Liver (tissue), 9 donors: Measurements from ENCODE around the gene GSG1. TPM values are rescaled to one million over a fixed set of nuclear protein-coding genes. Genes with fewer than 3 reads are reported as not detected.

Experiments
- DNase-seq: peaks from one replicate; pipeline ENCODE4 v3.0.0-alpha.2; 2017; ENCODE audit warnings: low spot score
- H3K27ac ChIP-seq, 2 donors: one replicate each; pipeline ENCODE4 v1.7.0; 2013; ENCODE audit warnings: inconsistent platforms in 2 of 2, low read length in 2 of 2, control low read depth in 1 of 2, low read depth in 1 of 2, mild to moderate bottlenecking in 1 of 2
- H3K27me3 ChIP-seq, 4 donors: one replicate each; pipeline versions ENCODE4 v1.6.1 to v1.7.0; 2013; ENCODE audit warnings: low read length in 3 of 4, inconsistent platforms in 1 of 4, mild to moderate bottlenecking in 1 of 4, moderate library complexity in 1 of 4; ENCODE audit not compliant: control insufficient read depth in 4 of 4, insufficient read depth in 4 of 4
- H3K36me3 ChIP-seq, 4 donors: one replicate each; pipeline versions ENCODE4 v1.6.1 to v1.7.0; 2013; ENCODE audit warnings: low read length in 3 of 4, mild to moderate bottlenecking in 3 of 4, low read depth in 1 of 4, moderate library complexity in 1 of 4; ENCODE audit not compliant: control insufficient read depth in 4 of 4, insufficient read depth in 3 of 4
- H3K4me1 ChIP-seq, 4 donors: one replicate each; pipeline versions ENCODE4 v1.6.1 to v1.7.0; 2013; ENCODE audit warnings: low read length in 3 of 4, mild to moderate bottlenecking in 3 of 4, moderate library complexity in 1 of 4; ENCODE audit not compliant: control insufficient read depth in 4 of 4, insufficient read depth in 4 of 4
- H3K4me3 ChIP-seq, 3 donors: one replicate each; pipeline versions ENCODE4 v1.6.1 to v1.7.0; 2013; ENCODE audit warnings: low read length in 3 of 3, control low read depth in 1 of 3, low read depth in 1 of 3, mild to moderate bottlenecking in 1 of 3
- H3K9ac ChIP-seq, 2 donors: one replicate each; pipeline ENCODE4 v1.7.0; 2013; ENCODE audit warnings: low read length in 2 of 2, mild to moderate bottlenecking in 2 of 2, moderate library complexity in 2 of 2, control low read depth in 1 of 2, low read depth in 1 of 2
- H3K9me3 ChIP-seq, 4 donors: one replicate each; pipeline versions ENCODE4 v1.6.1 to v1.7.0; 2013; ENCODE audit warnings: low read length in 3 of 4; ENCODE audit not compliant: control insufficient read depth in 4 of 4
- ATF3 ChIP-seq: IDR thresholded peaks from 2 replicates; pipeline ENCODE4 v1.6.1; 2016; ENCODE audit warnings: antibody characterized with exemption
- EGR1 ChIP-seq, 2 donors: IDR thresholded peaks; 2 replicates each; pipeline ENCODE4 v1.6.1; 2016 to 2018; ENCODE audit warnings: antibody characterized with exemption in 2 of 2, low read depth in 2 of 2
- FOXA1 ChIP-seq: IDR thresholded peaks from 2 replicates; pipeline ENCODE4 v1.6.1; 2016; ENCODE audit warnings: antibody characterized with exemption
- FOXA2 ChIP-seq: IDR thresholded peaks from 2 replicates; pipeline ENCODE4 v1.6.1; 2016; ENCODE audit warnings: antibody characterized with exemption
- GABPA ChIP-seq, 2 donors: IDR thresholded peaks in 1 of 2; conservative IDR thresholded peaks in 1 of 2; 2 replicates each; pipeline ENCODE4 v1.6.1; 2016; ENCODE audit warnings: antibody characterized with exemption in 2 of 2, mild to moderate bottlenecking in 1 of 2, moderate library complexity in 1 of 2
- HNF4A ChIP-seq, 2 donors: conservative IDR thresholded peaks; 2 replicates each; pipeline ENCODE4 v1.6.1; 2016; ENCODE audit warnings: antibody characterized with exemption in 2 of 2, mild to moderate bottlenecking in 2 of 2
- HNF4G ChIP-seq: IDR thresholded peaks from 2 replicates; pipeline ENCODE4 v1.6.1; 2016; ENCODE audit warnings: antibody characterized with exemption
- JUND ChIP-seq, 2 donors: IDR thresholded peaks; 2 replicates each; pipeline ENCODE4 v1.6.1; 2016; ENCODE audit warnings: antibody characterized with exemption in 2 of 2
- NR2F2 ChIP-seq: IDR thresholded peaks from 2 replicates; pipeline ENCODE4 v1.6.1; 2016; ENCODE audit warnings: antibody characterized with exemption
- RAD21 ChIP-seq, 2 donors: IDR thresholded peaks; 2 replicates each; pipeline ENCODE4 v1.6.1; 2016; ENCODE audit warnings: antibody characterized with exemption in 2 of 2, mild to moderate bottlenecking in 2 of 2
- RXRA ChIP-seq, 2 donors: IDR thresholded peaks; 2 replicates each; pipeline ENCODE4 v1.6.1; 2017 to 2018; ENCODE audit warnings: antibody characterized with exemption in 2 of 2, mild to moderate bottlenecking in 1 of 2
- SP1 ChIP-seq: IDR thresholded peaks from 2 replicates; pipeline ENCODE4 v1.6.1; 2018; ENCODE audit warnings: antibody characterized with exemption, mild to moderate bottlenecking
- TAF1 ChIP-seq: conservative IDR thresholded peaks from 2 replicates; pipeline ENCODE4 v1.6.1; 2016; ENCODE audit warnings: antibody characterized with exemption, mild to moderate bottlenecking
- YY1 ChIP-seq: IDR thresholded peaks from 2 replicates; pipeline ENCODE4 v1.6.1; 2016; ENCODE audit warnings: antibody characterized with exemption, mild to moderate bottlenecking
- WGBS: extraction: QIAGEN DNeasy Blood & Tissue Kit; methylation state at CpG from one replicate; pipeline ENCODE4 v1.1.7; 2013; 5-methylcytosine and 5-hydroxymethylcytosine counted together
- polyA plus RNA-seq, 2 donors: library from polyadenylated mRNA; stranded (reverse) in 1 of 2; unstranded in 1 of 2; fragments of 200-250 nt in 1 of 2; fragments of >200 nt in 1 of 2; fragmentation: Nextera tagmentation in 1 of 2; extraction: Ambion mirVana in 1 of 2; gene quantifications; one replicate each; pipeline versions ENCODE4 v1.2.1 to v1.2.3, GENCODE V29; 2013 to 2015
- total RNA-seq, 2 donors: library from RNA; depleted of rRNA; stranded (reverse); fragments of >200 nt; gene quantifications; one replicate each; pipeline ENCODE4 v1.2.3, GENCODE V29; 2014
- TF ChIP-seq, protein P1 (sequence below): IDR thresholded peaks from 2 replicates; pipeline ENCODE4 v1.6.1; 2016; ENCODE audit warnings: antibody characterized with exemption
- TF ChIP-seq, protein P2 (sequence below): IDR thresholded peaks from 2 replicates; pipeline ENCODE4 v1.6.1; 2016; ENCODE audit warnings: antibody characterized with exemption
- TF ChIP-seq, protein P3 (sequence below): IDR thresholded peaks from 2 replicates; pipeline ENCODE4 v1.6.1; 2016; ENCODE audit warnings: antibody characterized with exemption, mild to moderate bottlenecking
- donor health status: healthy.
- donor health status: healthy.
- donor health status: healthy.
- donor health status: healthy.
- donor health status: healthy.

Gene GSG1
- total and polyA plus RNA-seq, 4 donors = not detected

GRCh38 chr12:13091832-13092231 is 11.6 kb downstream of the GSG1 start:
- TF ChIP-seq, protein P1, sequence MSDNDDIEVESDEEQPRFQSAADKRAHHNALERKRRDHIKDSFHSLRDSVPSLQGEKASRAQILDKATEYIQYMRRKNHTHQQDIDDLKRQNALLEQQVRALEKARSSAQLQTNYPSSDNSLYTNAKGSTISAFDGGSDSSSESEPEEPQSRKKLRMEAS = no peak
- TF ChIP-seq EGR1 (IDR thresholded peaks at IDR 0.05; ENCODE audit: low read depth in 2 of 2) (no peak), FOXA2 (no peak), SP1 (no peak), YY1 (no peak)
- no peaks in the 10 kb centered on the region for H3K36me3 ChIP-seq
- 93% methylated on average over 6 of the region's 6 CpGs for WGBS

DNA sequence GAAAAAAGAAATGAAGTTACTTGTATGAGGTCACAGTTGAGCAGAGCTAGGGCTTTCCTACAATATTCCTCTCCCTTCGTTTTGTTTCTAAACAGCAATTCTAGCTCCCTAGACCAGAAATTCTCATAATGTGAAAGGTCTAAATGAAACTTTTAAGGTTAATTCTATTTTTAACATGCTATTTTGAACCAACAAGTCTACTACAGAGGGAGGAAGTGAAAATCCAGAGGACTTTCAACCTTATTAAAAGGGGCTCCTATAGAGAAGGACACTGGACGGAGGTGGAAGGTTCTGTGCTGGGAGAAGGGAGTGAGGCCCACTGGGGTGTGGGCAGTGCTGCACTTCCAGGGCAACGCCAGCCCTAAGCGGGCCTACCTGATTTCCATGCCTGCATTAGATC is 13.4 kb downstream of the GSG1 start:
- 91% methylated on average over 4 of the region's 4 CpGs for WGBS
- no peak for DNase-seq
- Histone ChIP-seq H3K9me3 (no peaks in the 10 kb centered on the region), H3K4me3 (no peak overlapping the region), H3K9ac (no peak overlapping the region), H3K27ac (no peak overlapping the region), H3K4me1 (no peaks in the 10 kb centered on the region), H3K36me3 (no peaks in the 10 kb centered on the region), H3K27me3 (no peaks in the 10 kb centered on the region)
- TF ChIP-seq FOXA2 (no peak), TAF1 (no peak), EGR1 (IDR thresholded peaks at IDR 0.05; ENCODE audit: low read depth in 2 of 2) (no peak), RXRA (IDR thresholded peaks at IDR 0.05) (no peak), RAD21 (IDR thresholded peaks at IDR 0.05) (no peak), YY1 (no peak), ATF3 (no peak), FOXA1 (no peak), NR2F2 (no peak)
- TF ChIP-seq, protein P1 = no peak
- TF ChIP-seq, protein P2, sequence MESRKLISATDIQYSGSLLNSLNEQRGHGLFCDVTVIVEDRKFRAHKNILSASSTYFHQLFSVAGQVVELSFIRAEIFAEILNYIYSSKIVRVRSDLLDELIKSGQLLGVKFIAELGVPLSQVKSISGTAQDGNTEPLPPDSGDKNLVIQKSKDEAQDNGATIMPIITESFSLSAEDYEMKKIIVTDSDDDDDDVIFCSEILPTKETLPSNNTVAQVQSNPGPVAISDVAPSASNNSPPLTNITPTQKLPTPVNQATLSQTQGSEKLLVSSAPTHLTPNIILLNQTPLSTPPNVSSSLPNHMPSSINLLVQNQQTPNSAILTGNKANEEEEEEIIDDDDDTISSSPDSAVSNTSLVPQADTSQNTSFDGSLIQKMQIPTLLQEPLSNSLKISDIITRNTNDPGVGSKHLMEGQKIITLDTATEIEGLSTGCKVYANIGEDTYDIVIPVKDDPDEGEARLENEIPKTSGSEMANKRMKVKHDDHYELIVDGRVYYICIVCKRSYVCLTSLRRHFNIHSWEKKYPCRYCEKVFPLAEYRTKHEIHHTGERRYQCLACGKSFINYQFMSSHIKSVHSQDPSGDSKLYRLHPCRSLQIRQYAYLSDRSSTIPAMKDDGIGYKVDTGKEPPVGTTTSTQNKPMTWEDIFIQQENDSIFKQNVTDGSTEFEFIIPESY = no peak

More at GRCh38 chr12:13091832-13092231, 11.6 kb downstream of the GSG1 start:
- Histone ChIP-seq H3K27me3 (no peaks in the 10 kb centered on the region), H3K9ac (no peak overlapping the region), H3K27ac (no peak overlapping the region), H3K4me3 (no peak overlapping the region), H3K9me3 (no peaks in the 10 kb centered on the region), H3K4me1 (no peaks in the 10 kb centered on the region)
- DNase-seq = no peak

DNA sequence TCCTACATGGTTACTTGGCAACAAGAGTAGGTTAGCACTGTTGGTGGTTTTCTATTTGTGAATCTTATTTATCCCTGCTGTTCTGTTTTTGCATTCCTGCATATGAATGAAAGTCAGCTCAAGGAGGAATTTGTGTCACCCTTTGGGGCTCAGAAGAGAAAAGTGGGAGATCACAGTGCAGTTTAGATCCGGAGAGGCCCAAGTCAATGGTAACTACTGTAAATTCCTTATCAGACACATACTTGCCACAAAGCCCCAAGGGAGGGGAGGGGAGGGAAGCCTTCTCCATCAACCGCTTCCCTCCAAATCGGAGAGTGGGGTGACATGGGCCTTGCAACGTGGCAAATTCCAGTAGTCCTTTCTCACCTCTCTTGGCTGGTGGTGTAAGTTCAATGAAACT is 15.0 kb downstream of the GSG1 start:
- Histone ChIP-seq H3K36me3 (peaks cover 0 to 1% (median 0%) of the 10 kb centered on the region in 4 donors), H3K27ac (no peak overlapping the region), H3K4me3 (no peak overlapping the region), H3K9me3 (no peaks in the 10 kb centered on the region), H3K9ac (no peak overlapping the region), H3K27me3 (no peaks in the 10 kb centered on the region), H3K4me1 (no peaks in the 10 kb centered on the region)
- WGBS = 82% methylated on average over 4 of the region's 4 CpGs
- no peak for DNase-seq
- TF ChIP-seq TAF1 = no peak
- TF ChIP-seq EGR1 (IDR thresholded peaks at IDR 0.05; ENCODE audit: low read depth in 2 of 2) = no peak
- TF ChIP-seq GABPA (IDR thresholded peaks at IDR 0.05 in 1 of 2, conservative IDR thresholded peaks at IDR 0.05 in 1 of 2) = no peak
- no peak for TF ChIP-seq SP1
- no peak for TF ChIP-seq RAD21 (IDR thresholded peaks at IDR 0.05)
- no peak for TF ChIP-seq RXRA (IDR thresholded peaks at IDR 0.05)
- TF ChIP-seq, protein P2 = no peak
- TF ChIP-seq HNF4A (conservative IDR thresholded peaks at IDR 0.05) = no peak
- TF ChIP-seq, protein P1 = no peak
- no peak for TF ChIP-seq NR2F2
- TF ChIP-seq YY1 = no peak
- TF ChIP-seq, protein P3, sequence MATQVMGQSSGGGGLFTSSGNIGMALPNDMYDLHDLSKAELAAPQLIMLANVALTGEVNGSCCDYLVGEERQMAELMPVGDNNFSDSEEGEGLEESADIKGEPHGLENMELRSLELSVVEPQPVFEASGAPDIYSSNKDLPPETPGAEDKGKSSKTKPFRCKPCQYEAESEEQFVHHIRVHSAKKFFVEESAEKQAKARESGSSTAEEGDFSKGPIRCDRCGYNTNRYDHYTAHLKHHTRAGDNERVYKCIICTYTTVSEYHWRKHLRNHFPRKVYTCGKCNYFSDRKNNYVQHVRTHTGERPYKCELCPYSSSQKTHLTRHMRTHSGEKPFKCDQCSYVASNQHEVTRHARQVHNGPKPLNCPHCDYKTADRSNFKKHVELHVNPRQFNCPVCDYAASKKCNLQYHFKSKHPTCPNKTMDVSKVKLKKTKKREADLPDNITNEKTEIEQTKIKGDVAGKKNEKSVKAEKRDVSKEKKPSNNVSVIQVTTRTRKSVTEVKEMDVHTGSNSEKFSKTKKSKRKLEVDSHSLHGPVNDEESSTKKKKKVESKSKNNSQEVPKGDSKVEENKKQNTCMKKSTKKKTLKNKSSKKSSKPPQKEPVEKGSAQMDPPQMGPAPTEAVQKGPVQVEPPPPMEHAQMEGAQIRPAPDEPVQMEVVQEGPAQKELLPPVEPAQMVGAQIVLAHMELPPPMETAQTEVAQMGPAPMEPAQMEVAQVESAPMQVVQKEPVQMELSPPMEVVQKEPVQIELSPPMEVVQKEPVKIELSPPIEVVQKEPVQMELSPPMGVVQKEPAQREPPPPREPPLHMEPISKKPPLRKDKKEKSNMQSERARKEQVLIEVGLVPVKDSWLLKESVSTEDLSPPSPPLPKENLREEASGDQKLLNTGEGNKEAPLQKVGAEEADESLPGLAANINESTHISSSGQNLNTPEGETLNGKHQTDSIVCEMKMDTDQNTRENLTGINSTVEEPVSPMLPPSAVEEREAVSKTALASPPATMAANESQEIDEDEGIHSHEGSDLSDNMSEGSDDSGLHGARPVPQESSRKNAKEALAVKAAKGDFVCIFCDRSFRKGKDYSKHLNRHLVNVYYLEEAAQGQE = no peak
- no peak for TF ChIP-seq JUND (IDR thresholded peaks at IDR 0.05)
- TF ChIP-seq FOXA2 = no peak
- no peak for TF ChIP-seq ATF3
- no peak for TF ChIP-seq HNF4G
